ENCODE data around the gene SAP30L.

Gene SAP30L

DNA sequence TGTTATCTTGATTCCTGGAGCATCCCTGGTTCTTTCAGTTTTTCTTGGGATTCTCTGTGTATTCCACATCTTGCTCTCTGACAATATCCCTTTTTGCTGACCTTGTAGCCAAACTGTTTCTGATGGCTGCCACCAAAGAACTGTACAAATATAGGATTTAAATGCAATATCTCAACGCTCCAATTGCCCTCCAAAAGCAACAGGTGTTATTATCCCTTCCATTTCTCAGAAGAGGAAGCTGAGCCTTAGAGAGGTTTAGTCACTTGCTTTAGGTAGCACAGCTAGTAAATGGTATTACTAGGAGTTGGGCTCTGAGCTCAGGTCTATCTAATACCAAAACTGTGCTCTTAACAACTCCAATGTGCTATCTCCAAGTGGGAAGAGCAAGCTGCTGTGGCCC, 56.4 kb downstream of the SAP30L start:
- Histone ChIP-seq H3K36me3 (replicated peaks) (no peaks in the 10 kb centered on the region), H3K27me3 (replicated peaks) (peaks cover 8% of the 10 kb centered on the region), H3K4me3 (ENCODE audit: low read depth, low read length) (no peak overlapping the region), H3K27ac (no peak overlapping the region)
- TF ChIP-seq, protein P1, sequence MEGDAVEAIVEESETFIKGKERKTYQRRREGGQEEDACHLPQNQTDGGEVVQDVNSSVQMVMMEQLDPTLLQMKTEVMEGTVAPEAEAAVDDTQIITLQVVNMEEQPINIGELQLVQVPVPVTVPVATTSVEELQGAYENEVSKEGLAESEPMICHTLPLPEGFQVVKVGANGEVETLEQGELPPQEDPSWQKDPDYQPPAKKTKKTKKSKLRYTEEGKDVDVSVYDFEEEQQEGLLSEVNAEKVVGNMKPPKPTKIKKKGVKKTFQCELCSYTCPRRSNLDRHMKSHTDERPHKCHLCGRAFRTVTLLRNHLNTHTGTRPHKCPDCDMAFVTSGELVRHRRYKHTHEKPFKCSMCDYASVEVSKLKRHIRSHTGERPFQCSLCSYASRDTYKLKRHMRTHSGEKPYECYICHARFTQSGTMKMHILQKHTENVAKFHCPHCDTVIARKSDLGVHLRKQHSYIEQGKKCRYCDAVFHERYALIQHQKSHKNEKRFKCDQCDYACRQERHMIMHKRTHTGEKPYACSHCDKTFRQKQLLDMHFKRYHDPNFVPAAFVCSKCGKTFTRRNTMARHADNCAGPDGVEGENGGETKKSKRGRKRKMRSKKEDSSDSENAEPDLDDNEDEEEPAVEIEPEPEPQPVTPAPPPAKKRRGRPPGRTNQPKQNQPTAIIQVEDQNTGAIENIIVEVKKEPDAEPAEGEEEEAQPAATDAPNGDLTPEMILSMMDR (IDR thresholded peaks at IDR 0.05; ENCODE audit: low read depth, low read length, missing control alignments) = no peak
- no peak for DNase-seq
- in situ Hi-C loops (cut with HindIII; ENCODE audit: low pct_ligation_motif_present, low sequenced_read_pairs) = no loop called here

DNA sequence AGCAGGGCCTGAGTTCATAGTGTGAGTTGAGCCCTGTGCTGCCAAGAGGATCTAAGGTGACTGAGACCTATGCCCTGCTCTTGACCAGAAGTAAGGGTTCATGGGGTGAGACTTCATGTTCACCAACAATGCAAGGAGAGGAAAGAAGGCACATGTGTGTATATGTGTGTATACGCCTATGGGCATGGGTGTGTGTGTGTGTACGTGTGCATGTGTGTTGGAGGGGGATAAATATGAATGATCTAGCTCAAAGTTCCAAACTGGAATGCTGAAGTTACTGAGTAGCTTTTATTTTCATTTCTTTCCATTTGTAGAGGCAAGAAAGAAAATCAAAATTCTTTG, 57.9 kb downstream of the SAP30L start:
- in situ Hi-C loops (cut with HindIII; ENCODE audit: low pct_ligation_motif_present, low sequenced_read_pairs) = no loop called here
- Histone ChIP-seq H3K36me3 (replicated peaks) (no peaks in the 10 kb centered on the region), H3K27ac (no peak overlapping the region), H3K4me3 (ENCODE audit: low read depth, low read length) (no peak overlapping the region), H3K27me3 (replicated peaks) (peaks cover 10% of the 10 kb centered on the region)
- TF ChIP-seq, protein P1 (IDR thresholded peaks at IDR 0.05; ENCODE audit: low read depth, low read length, missing control alignments) = no peak
- DNase-seq = no peak

DNA sequence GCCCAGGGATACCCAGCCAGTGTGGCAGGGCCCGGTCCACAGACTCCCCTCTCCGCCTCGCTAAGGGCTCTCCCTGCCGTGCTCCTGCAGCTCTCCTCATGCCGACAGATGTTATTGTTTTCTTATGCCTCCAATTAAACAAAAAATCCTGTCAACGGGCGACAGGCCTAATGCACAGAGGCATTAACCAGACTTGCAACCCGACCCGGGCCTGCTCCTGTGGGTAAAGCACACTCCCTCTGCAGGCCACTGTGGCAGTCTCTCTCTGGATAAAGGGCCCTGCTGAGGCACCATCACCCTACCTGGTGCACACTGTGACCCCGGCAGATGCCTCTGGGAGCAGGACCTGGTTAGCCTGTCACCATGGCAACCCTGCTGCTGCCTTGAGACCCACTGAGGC, 59.8 kb downstream of the SAP30L start:
- DNase-seq = no peak
- TF ChIP-seq, protein P1 (IDR thresholded peaks at IDR 0.05; ENCODE audit: low read depth, low read length, missing control alignments) = no peak
- no peak overlapping the region for H3K4me3 ChIP-seq (ENCODE audit: low read depth, low read length)
- in situ Hi-C loops (cut with HindIII; ENCODE audit: low pct_ligation_motif_present, low sequenced_read_pairs) = no loop called here
- H3K36me3 ChIP-seq (replicated peaks) = no peaks in the 10 kb centered on the region
- no peak overlapping the region for H3K27ac ChIP-seq
- peaks cover 10% of the 10 kb centered on the region for H3K27me3 ChIP-seq (replicated peaks)

DNA sequence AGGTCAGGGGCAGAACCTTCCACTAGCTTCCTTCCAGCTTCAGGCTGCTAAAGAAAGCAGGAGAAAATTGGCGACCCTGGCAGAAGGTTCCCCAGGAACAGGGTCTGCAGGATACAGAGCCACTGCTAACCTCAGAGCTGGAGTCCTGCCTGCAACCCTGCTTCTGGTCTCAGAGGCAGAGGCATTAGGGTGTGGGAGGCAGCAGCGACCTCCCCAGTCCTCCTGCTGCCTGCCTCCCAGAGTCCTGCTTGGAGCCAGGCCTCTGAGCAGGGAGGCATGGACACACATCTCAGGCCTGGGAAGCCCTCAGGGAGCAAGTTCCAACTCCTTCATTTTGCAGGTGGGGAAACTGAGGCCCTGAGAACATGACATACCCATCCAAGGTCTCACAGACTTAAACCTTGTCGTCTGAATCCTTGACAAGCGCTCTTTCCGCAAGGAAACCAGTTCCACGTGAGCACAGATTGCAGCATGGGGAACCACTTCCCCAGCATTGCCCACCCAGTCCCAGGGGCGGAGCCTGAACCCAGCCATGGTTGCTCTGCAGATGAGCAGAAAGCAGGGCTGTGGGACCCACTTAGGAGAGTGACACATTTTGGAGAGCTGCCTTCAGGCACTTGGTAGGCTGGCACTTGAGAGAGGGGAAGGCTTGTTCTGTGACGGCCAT, 60.4 kb downstream of the SAP30L start:
- DNase-seq = no peak
- Histone ChIP-seq H3K27me3 (replicated peaks) (peaks cover 10% of the 10 kb centered on the region), H3K36me3 (replicated peaks) (no peaks in the 10 kb centered on the region), H3K27ac (no peak overlapping the region), H3K4me3 (ENCODE audit: low read depth, low read length) (no peak overlapping the region)
- TF ChIP-seq, protein P1 (IDR thresholded peaks at IDR 0.05; ENCODE audit: low read depth, low read length, missing control alignments) = no peak
- in situ Hi-C loops (cut with HindIII; ENCODE audit: low pct_ligation_motif_present, low sequenced_read_pairs) = no loop called here

DNA sequence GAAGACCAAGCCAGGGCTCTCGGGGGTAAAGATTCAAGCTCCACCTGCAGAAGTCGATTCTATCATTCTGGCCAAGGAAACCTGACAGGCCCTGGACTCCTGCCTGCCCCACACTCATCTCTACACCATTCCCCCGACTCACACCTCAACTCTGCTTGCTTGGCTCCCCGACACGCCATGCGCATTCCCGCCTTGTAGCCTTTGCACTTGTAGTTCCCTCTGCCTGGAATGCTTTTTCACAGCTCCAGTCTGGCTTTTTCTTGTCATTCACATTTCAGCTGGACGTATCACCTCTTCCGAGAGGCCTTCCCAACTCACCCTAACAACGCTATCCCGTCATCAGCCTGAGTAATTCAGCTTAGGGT, 60.9 kb downstream of the SAP30L start:
- in situ Hi-C loops (cut with HindIII; ENCODE audit: low pct_ligation_motif_present, low sequenced_read_pairs) = no loop called here
- H3K27ac ChIP-seq = no peak overlapping the region
- no peaks in the 10 kb centered on the region for H3K36me3 ChIP-seq (replicated peaks)
- H3K4me3 ChIP-seq (ENCODE audit: low read depth, low read length) = no peak overlapping the region
- H3K27me3 ChIP-seq (replicated peaks) = peaks cover 8% of the 10 kb centered on the region
- DNase-seq = no peak
- TF ChIP-seq, protein P1 (IDR thresholded peaks at IDR 0.05; ENCODE audit: low read depth, low read length, missing control alignments) = no peak

DNA sequence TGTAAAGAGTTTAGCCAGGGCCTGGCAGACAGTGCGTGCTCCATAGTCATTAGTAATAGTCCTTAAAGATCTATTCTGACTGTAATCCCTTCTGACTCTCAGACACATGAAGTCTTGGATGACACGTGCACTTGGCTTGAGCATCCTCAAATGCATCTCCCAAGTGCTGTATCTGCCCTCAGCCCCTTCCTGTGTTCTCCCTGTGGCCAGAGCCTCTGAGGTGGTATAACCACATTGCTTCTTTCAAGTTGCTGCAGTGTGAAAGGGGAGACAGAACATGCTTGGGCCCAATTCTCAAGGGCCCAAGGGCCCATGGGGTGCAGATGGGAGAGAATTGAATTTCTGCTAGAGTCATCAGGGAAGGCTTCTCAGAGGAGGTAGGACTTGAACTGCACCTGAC, 62.3 kb downstream of the SAP30L start:
- H3K27ac ChIP-seq = no peak overlapping the region
- no peaks in the 10 kb centered on the region for H3K36me3 ChIP-seq (replicated peaks)
- TF ChIP-seq, protein P1 (IDR thresholded peaks at IDR 0.05; ENCODE audit: low read depth, low read length, missing control alignments) = no peak
- peaks cover 2% of the 10 kb centered on the region for H3K27me3 ChIP-seq (replicated peaks)
- H3K4me3 ChIP-seq (ENCODE audit: low read depth, low read length) = no peak overlapping the region
- in situ Hi-C loops (cut with HindIII; ENCODE audit: low pct_ligation_motif_present, low sequenced_read_pairs) = no loop called here
- DNase-seq = no peak

Measured in brain microvascular endothelial cell (primary cell).